Thyroid gland (tissue), 4 donors: ENCODE results near the gene DLL4.

ENCODE experiments used
- CTCF ChIP-seq, 6 experiments: fragments of 200-600 bp in 3 of 6; fragments of 450-650 bp in 3 of 6; sonication (generic) in 3 of 6; IDR thresholded peaks; one replicate each; pipeline ENCODE4 v1.5.1; 2016 to 2019; ENCODE audit warnings: antibody characterized with exemption in 6 of 6, mild to moderate bottlenecking in 2 of 6, inconsistent platforms in 1 of 6, moderate library complexity in 1 of 6
- POLR2A ChIP-seq, 2 donors: fragments of 450-650 bp; IDR thresholded peaks; one replicate each; pipeline ENCODE4 v1.6.1; 2017; ENCODE audit warnings: antibody characterized with exemption in 2 of 2, mild to moderate bottlenecking in 2 of 2, moderate library complexity in 1 of 2

GRCh38 chr15:40879609-40880008 is 49.5 kb upstream of the DLL4 start:
- no peak for TF ChIP-seq CTCF (IDR thresholded peaks at IDR 0.05)
- no peak for TF ChIP-seq POLR2A (IDR thresholded peaks at IDR 0.05)
